ENCODE data around the gene CCDC34. TPM values are rescaled to one million over a fixed set of nuclear protein-coding genes. Genes with fewer than 3 reads are reported as not detected.

Gene CCDC34
- total RNA-seq, 1 donor from 2014 or later: 4.3 TPM

DNA sequence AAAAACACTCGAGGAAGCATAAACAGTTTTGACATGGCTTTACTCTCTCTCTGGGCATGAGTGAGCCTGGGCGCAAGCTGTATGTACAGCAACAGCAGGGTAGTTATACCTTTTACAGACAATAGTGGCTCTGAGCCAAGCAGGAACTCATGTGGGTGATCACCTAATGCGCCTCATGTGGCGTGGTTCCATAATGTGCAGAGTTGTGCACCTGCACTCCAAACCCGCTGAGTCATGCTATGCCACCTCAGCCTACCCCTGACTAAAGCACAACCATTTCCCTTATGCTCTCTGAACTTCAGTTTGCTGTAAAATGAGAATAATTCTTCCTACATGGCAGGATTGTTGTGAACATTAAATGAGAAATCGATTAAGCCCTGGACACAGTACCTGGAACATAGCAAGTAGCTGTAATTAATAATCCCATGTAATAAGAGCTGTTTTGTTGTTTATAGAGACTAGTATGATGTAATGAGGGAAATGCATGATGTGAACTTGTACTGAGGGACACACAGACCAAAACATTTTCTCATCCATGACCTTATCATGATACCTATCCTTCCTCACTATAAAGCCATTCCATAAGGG, 71.6 kb downstream of the CCDC34 start:
- Mint-ChIP-seq H3K9me3 (ENCODE audit: low read depth) (no peaks in the 10 kb centered on the region), H3K4me1 (ENCODE audit: low read depth) (peaks cover 22% of the 10 kb centered on the region), H3K4me3 (ENCODE audit: unreplicated experiment) (no peak overlapping the region), H3K27ac (ENCODE audit: unreplicated experiment) (no peak overlapping the region), H3K36me3 (ENCODE audit: low read depth) (no peaks in the 10 kb centered on the region), H3K27me3 (ENCODE audit: low read depth) (no peaks in the 10 kb centered on the region)
- no peak for DNase-seq (ENCODE audit: low spot score)
- TF ChIP-seq, protein P1, sequence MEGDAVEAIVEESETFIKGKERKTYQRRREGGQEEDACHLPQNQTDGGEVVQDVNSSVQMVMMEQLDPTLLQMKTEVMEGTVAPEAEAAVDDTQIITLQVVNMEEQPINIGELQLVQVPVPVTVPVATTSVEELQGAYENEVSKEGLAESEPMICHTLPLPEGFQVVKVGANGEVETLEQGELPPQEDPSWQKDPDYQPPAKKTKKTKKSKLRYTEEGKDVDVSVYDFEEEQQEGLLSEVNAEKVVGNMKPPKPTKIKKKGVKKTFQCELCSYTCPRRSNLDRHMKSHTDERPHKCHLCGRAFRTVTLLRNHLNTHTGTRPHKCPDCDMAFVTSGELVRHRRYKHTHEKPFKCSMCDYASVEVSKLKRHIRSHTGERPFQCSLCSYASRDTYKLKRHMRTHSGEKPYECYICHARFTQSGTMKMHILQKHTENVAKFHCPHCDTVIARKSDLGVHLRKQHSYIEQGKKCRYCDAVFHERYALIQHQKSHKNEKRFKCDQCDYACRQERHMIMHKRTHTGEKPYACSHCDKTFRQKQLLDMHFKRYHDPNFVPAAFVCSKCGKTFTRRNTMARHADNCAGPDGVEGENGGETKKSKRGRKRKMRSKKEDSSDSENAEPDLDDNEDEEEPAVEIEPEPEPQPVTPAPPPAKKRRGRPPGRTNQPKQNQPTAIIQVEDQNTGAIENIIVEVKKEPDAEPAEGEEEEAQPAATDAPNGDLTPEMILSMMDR (IDR thresholded peaks at IDR 0.05): no peak

DNA sequence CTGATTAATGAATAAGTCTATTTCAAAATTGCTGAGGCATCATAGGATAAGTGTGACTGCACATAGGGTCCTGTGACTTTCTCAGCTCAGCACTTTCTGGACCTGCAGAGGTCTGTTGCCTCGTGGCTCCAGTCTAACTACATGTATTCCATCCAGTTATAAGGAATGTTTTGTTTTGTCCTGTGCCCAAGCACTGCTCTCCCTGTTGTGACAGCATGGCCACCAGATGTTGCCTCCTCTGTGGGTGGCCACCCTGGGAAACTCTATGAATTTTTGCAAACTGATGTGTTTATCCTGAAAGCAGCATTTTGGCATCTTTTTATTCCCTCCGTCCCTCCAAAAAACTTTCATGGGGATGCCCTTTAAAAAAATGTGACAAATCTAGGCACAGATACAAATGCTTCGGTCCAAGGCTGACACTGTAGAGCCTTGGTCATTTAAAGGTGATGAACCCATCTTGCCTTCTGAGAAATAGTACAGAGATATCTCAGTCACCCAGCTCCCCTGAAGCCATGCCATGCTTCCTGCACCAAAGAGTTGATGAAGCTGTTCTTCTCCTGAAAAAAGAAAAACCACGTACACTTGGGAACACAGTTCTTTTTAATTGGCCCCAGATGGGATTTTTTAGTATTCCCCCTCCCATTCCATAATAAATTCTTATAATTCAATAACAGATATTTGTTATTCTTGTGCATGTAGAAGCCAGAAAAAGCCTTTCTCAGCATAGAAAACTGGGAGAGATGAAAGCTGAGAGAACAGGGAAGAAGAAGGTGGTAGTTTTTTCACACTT, 72.6 kb downstream of the CCDC34 start:
- Mint-ChIP-seq H3K4me1 (ENCODE audit: low read depth) (peaks cover 25% of the 10 kb centered on the region), H3K4me3 (ENCODE audit: unreplicated experiment) (no peak overlapping the region), H3K27me3 (ENCODE audit: low read depth) (no peaks in the 10 kb centered on the region), H3K27ac (ENCODE audit: unreplicated experiment) (no peak overlapping the region), H3K9me3 (ENCODE audit: low read depth) (no peaks in the 10 kb centered on the region), H3K36me3 (ENCODE audit: low read depth) (no peaks in the 10 kb centered on the region)
- DNase-seq (ENCODE audit: low spot score): no peak
- TF ChIP-seq, protein P1 (IDR thresholded peaks at IDR 0.05): no peak

Other genes with a start within 250 kb of the CCDC34 start
- 34.2 to 69.6 TPM (median 36.2 TPM) in 3 replicates for gene LGR4, start 109.6 kb upstream of the CCDC34 start, total RNA-seq
- gene LIN7C, start 143.6 kb upstream of the CCDC34 start, total RNA-seq: 18.1 to 20.4 TPM (median 18.6 TPM) in 3 replicates